SK-N-SH treated with all-trans-retinoic acid at 6 μM for 48 hours (cell line): ENCODE results near the gene GRAMD1B.

Experiments
- ATAC-seq: fragments of 200-7000 bp; cut with Tn5 transposase; 3 replicates; pipeline ENCODE4 v1.9.1; 2020; ENCODE audit warnings: mild to moderate bottlenecking, moderate library complexity
- ARNTL ChIP-seq: fragments of 450-650 bp; formaldehyde crosslinking; IDR thresholded peaks from 2 replicates; pipeline ENCODE4 v1.5.0; 2020; ENCODE audit warnings: low read depth, mild to moderate bottlenecking, moderate library complexity, borderline replicate concordance
- BACH2 ChIP-seq: fragments of 250-450 bp; sonication (Bioruptor Pico); IDR thresholded peaks from 2 replicates; pipeline ENCODE4 v1.9.0; 2021; ENCODE audit warnings: mild to moderate bottlenecking, borderline replicate concordance
- CREB5 ChIP-seq: fragments of 250-450 bp; sonication (Bioruptor Pico); IDR thresholded peaks from 2 replicates; pipeline ENCODE4 v1.5.1; 2020; ENCODE audit warnings: low read depth, mild to moderate bottlenecking, moderate library complexity
- ESRRG ChIP-seq: fragments of 250-450 bp; sonication (Bioruptor Pico); IDR thresholded peaks from 2 replicates; pipeline ENCODE4 v1.6.1; 2021; ENCODE audit warnings: mild to moderate bottlenecking
- GLIS3 ChIP-seq: fragments of 250-450 bp; sonication (Bioruptor Pico); IDR thresholded peaks from 2 replicates; pipeline ENCODE4 v1.5.0; 2020; ENCODE audit warnings: mild to moderate bottlenecking, moderate library complexity
- ISL1 ChIP-seq: fragments of 250-450 bp; sonication (Bioruptor Pico); IDR thresholded peaks from 2 replicates; pipeline ENCODE4 v2.1.2; 2022; ENCODE audit warnings: mild to moderate bottlenecking, moderate library complexity
- OSR1 ChIP-seq: fragments of 250-450 bp; sonication (Bioruptor Pico); IDR thresholded peaks from 2 replicates; pipeline ENCODE4 v1.8.0; 2022; ENCODE audit warnings: moderate library complexity, mild to moderate bottlenecking, inconsistent platforms
- POU6F1 ChIP-seq: fragments of 250-450 bp; sonication (Bioruptor Pico); IDR thresholded peaks from 2 replicates; pipeline ENCODE4 v1.8.0; 2021; ENCODE audit warnings: low read depth, mild to moderate bottlenecking, moderate library complexity, borderline replicate concordance
- PPARA ChIP-seq: fragments of 250-450 bp; sonication (Bioruptor Pico); IDR thresholded peaks from 2 replicates; pipeline ENCODE4 v1.5.0; 2020; ENCODE audit warnings: mild to moderate bottlenecking, borderline replicate concordance
- RARB ChIP-seq: fragments of 250-450 bp; sonication (Bioruptor Pico); IDR thresholded peaks from 2 replicates; pipeline ENCODE4 v1.8.0; 2021; ENCODE audit warnings: mild to moderate bottlenecking, moderate library complexity
- TCF4 ChIP-seq: fragments of 250-450 bp; sonication (Bioruptor Pico); IDR thresholded peaks from 2 replicates; pipeline ENCODE4 v1.8.0; 2021; ENCODE audit warnings: mild to moderate bottlenecking, moderate library complexity, borderline replicate concordance
- TOX ChIP-seq: fragments of 250-450 bp; sonication (Bioruptor Pico); IDR thresholded peaks from 2 replicates; pipeline ENCODE4 v1.8.0; 2021; ENCODE audit warnings: mild to moderate bottlenecking, moderate library complexity, borderline replicate concordance
- TSHZ2 ChIP-seq: fragments of 250-450 bp; sonication (Bioruptor Pico); IDR thresholded peaks from 2 replicates; pipeline ENCODE4 v1.5.0; 2020; ENCODE audit warnings: mild to moderate bottlenecking, moderate library complexity
- ZC3H10 ChIP-seq: fragments of 250-450 bp; sonication (Bioruptor Pico); IDR thresholded peaks from 2 replicates; pipeline ENCODE4 v1.5.1; 2021; ENCODE audit warnings: mild to moderate bottlenecking, moderate library complexity
- ZFP3 ChIP-seq: fragments of 250-450 bp; sonication (Bioruptor Pico); IDR thresholded peaks from 2 replicates; pipeline ENCODE4 v1.5.0; 2020; ENCODE audit warnings: mild to moderate bottlenecking, moderate library complexity
- ZFP30 ChIP-seq: fragments of 450-650 bp; formaldehyde crosslinking; IDR thresholded peaks from 2 replicates; pipeline ENCODE4 v1.5.0; 2022; ENCODE audit warnings: mild to moderate bottlenecking, moderate library complexity
- ZNF565 ChIP-seq: fragments of 450-650 bp; formaldehyde crosslinking; conservative IDR thresholded peaks from 2 replicates; pipeline ENCODE4 v1.5.0; 2020; ENCODE audit warnings: low read depth, mild to moderate bottlenecking, moderate library complexity
- ZNF70 ChIP-seq: fragments of 450-650 bp; formaldehyde crosslinking; IDR thresholded peaks from 2 replicates; pipeline ENCODE4 v1.5.0; 2020; ENCODE audit warnings: mild to moderate bottlenecking, moderate library complexity
- ZNF8 ChIP-seq: fragments of 450-650 bp; formaldehyde crosslinking; IDR thresholded peaks from 2 replicates; pipeline ENCODE4 v1.5.0; 2020; ENCODE audit warnings: mild to moderate bottlenecking, moderate library complexity
- TF ChIP-seq, protein P1 (sequence below): fragments of 250-450 bp; sonication (Bioruptor Pico); IDR thresholded peaks from 2 replicates; pipeline ENCODE4 v1.8.0; 2020; ENCODE audit warnings: mild to moderate bottlenecking, moderate library complexity, borderline replicate concordance
- TF ChIP-seq, protein P2 (sequence below): fragments of 250-450 bp; sonication (Bioruptor Pico); IDR thresholded peaks from 2 replicates; pipeline ENCODE4 v1.5.1; 2021; ENCODE audit warnings: mild to moderate bottlenecking, moderate library complexity

Gene GRAMD1B

DNA sequence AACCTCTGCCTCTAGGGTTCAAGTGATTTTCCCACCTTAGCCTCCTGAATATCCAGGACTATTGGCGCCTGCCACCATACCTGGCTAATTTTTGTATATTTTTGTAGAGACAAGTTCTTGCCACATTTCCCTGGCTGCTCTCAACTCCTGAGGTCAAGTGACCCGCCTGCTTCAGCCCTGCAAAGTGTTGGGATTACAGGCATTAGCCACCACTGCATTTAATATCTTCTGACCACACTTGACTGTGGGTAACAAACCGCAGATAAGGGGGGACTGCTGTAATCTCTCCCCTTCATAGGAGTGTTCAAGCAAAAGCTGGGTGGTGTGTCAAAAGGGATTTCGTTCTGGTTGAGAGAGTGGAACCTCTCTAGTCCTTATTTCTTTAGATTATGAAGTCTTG lies 53.4 kb downstream of the GRAMD1B start:
- no peak for ATAC-seq
- TF ChIP-seq PPARA (CRISPR knock-in tag) = no peak
- TF ChIP-seq ZFP3 (CRISPR knock-in tag) = no peak
- no peak for TF ChIP-seq ZNF565
- TF ChIP-seq ISL1 (CRISPR knock-in tag) = no peak
- no peak for TF ChIP-seq BACH2
- TF ChIP-seq TCF4 (CRISPR knock-in tag) = no peak
- no peak for TF ChIP-seq ARNTL (CRISPR knock-in tag)
- TF ChIP-seq, protein P1, sequence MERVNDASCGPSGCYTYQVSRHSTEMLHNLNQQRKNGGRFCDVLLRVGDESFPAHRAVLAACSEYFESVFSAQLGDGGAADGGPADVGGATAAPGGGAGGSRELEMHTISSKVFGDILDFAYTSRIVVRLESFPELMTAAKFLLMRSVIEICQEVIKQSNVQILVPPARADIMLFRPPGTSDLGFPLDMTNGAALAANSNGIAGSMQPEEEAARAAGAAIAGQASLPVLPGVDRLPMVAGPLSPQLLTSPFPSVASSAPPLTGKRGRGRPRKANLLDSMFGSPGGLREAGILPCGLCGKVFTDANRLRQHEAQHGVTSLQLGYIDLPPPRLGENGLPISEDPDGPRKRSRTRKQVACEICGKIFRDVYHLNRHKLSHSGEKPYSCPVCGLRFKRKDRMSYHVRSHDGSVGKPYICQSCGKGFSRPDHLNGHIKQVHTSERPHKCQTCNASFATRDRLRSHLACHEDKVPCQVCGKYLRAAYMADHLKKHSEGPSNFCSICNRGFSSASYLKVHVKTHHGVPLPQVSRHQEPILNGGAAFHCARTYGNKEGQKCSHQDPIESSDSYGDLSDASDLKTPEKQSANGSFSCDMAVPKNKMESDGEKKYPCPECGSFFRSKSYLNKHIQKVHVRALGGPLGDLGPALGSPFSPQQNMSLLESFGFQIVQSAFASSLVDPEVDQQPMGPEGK (CRISPR knock-in tag) = no peak
- no peak for TF ChIP-seq CREB5 (CRISPR knock-in tag)
- TF ChIP-seq TOX = no peak
- no peak for TF ChIP-seq ZC3H10
- no peak for TF ChIP-seq ESRRG (CRISPR knock-in tag)
- TF ChIP-seq, protein P2, sequence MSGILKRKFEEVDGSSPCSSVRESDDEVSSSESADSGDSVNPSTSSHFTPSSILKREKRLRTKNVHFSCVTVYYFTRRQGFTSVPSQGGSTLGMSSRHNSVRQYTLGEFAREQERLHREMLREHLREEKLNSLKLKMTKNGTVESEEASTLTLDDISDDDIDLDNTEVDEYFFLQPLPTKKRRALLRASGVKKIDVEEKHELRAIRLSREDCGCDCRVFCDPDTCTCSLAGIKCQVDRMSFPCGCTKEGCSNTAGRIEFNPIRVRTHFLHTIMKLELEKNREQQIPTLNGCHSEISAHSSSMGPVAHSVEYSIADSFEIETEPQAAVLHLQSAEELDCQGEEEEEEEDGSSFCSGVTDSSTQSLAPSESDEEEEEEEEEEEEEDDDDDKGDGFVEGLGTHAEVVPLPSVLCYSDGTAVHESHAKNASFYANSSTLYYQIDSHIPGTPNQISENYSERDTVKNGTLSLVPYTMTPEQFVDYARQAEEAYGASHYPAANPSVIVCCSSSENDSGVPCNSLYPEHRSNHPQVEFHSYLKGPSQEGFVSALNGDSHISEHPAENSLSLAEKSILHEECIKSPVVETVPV = no peak
- TF ChIP-seq RARB (CRISPR knock-in tag) = no peak
- TF ChIP-seq ZNF70 (CRISPR knock-in tag) = no peak
- no peak for TF ChIP-seq ZNF8
- TF ChIP-seq TSHZ2 (CRISPR knock-in tag) = no peak
- no peak for TF ChIP-seq OSR1 (CRISPR knock-in tag)
- TF ChIP-seq ZFP30 (CRISPR knock-in tag) = no peak

GRCh38 chr11:123484448-123484847 lies 54.4 kb downstream of the GRAMD1B start:
- no peak for ATAC-seq
- no peak for TF ChIP-seq RARB (CRISPR knock-in tag)
- no peak for TF ChIP-seq PPARA (CRISPR knock-in tag)
- TF ChIP-seq ZFP3 (CRISPR knock-in tag) = no peak
- TF ChIP-seq, protein P1 (CRISPR knock-in tag) = no peak
- TF ChIP-seq, all 23 proteins: peak for 0

- no peak for ATAC-seq
These were observed 57.2 kb downstream of the GRAMD1B start for GRCh38 chr11:123487157-123487744.

More at GRCh38 chr11:123487157-123487744, 57.2 kb downstream of the GRAMD1B start:
- no peak for TF ChIP-seq BACH2
- TF ChIP-seq ARNTL (CRISPR knock-in tag) = no peak
- no peak for TF ChIP-seq ZC3H10
- no peak for TF ChIP-seq RARB (CRISPR knock-in tag)
- TF ChIP-seq TCF4 (CRISPR knock-in tag) = no peak
- TF ChIP-seq CREB5 (CRISPR knock-in tag) = no peak
- TF ChIP-seq OSR1 (CRISPR knock-in tag) = no peak
- TF ChIP-seq GLIS3 (CRISPR knock-in tag) = no peak
- TF ChIP-seq ISL1 (CRISPR knock-in tag) = no peak
- TF ChIP-seq ZNF8 = no peak
- no peak for TF ChIP-seq POU6F1 (CRISPR knock-in tag)
- TF ChIP-seq ZFP3 (CRISPR knock-in tag) = no peak
- TF ChIP-seq ESRRG (CRISPR knock-in tag) = no peak
- no peak for TF ChIP-seq TSHZ2 (CRISPR knock-in tag)
